OCI-LY3 (cell line): ENCODE data around the gene DNAJC1.

ENCODE experiments used
- H2AFZ ChIP-seq: fragments of 200-600, 300-600 bp; shearing (Covaris generic); 2 replicates; pipeline ENCODE4 v1.6.0; 2014; ENCODE audit warnings: antibody characterized with exemption, low read depth, low read length
- H3K27ac ChIP-seq: fragments of 200-600, 300-600 bp; sonication (generic); 2 replicates; pipeline ENCODE4 v1.5.1; 2014; ENCODE audit warnings: mild to moderate bottlenecking, low read length, moderate library complexity, mixed read lengths
- H3K27me3 ChIP-seq: fragments of 200-600, 300-600 bp; sonication (generic); 2 replicates; pipeline ENCODE4 v1.6.1; 2014; ENCODE audit warnings: low read depth, low read length, mixed read lengths
- H3K36me3 ChIP-seq: fragments of 200-600, 300-600 bp; sonication (generic); replicated peaks from 2 replicates; pipeline ENCODE3; 2014; ENCODE audit warnings: low read depth, low read length, mixed read lengths
- H3K4me1 ChIP-seq: fragments of 300-600, 200-600 bp; sonication (generic); 2 replicates; pipeline ENCODE4 v1.6.1; 2014; ENCODE audit warnings: low read length, mixed read lengths
- H3K4me2 ChIP-seq: fragments of 200-600, 300-600 bp; sonication (generic); 2 replicates; pipeline ENCODE4 v1.6.1; 2014; ENCODE audit warnings: low read length, mixed read lengths
- H3K4me3 ChIP-seq: fragments of 300-600, 200-600 bp; sonication (generic); 2 replicates; pipeline ENCODE4 v1.5.1; 2014; ENCODE audit warnings: antibody characterized with exemption, mild to moderate bottlenecking, low read length, moderate library complexity
- H3K79me2 ChIP-seq: fragments of 300-600, 200-600 bp; shearing (Covaris generic); 2 replicates; pipeline ENCODE4 v1.6.1; 2014; ENCODE audit warnings: mild to moderate bottlenecking, low read length, mixed read lengths
- H3K9ac ChIP-seq: fragments of 300-600, 200-600 bp; shearing (Covaris generic); 2 replicates; pipeline ENCODE4 v1.6.0; 2014; ENCODE audit warnings: mild to moderate bottlenecking, low read length, moderate library complexity
- H3K9me3 ChIP-seq: fragments of 200-600, 300-600 bp; shearing (Covaris generic); 2 replicates; pipeline ENCODE4 v1.6.1; 2014; ENCODE audit warnings: low read length, mixed read lengths; ENCODE audit not compliant: insufficient read depth
- H4K20me1 ChIP-seq: fragments of 200-600, 300-600 bp; sonication (generic); 2 replicates; pipeline ENCODE4 v1.6.1; 2016; ENCODE audit warnings: low read length, mixed read lengths; ENCODE audit not compliant: insufficient read depth
- EZH2phosphoT487 ChIP-seq: fragments of 200-600 bp; shearing (Covaris generic); IDR thresholded peaks from 2 replicates; pipeline ENCODE4 v1.6.1; 2018; ENCODE audit warnings: antibody characterized with exemption, mixed run types, low read depth
- TF ChIP-seq, protein P1 (sequence below): fragments of 200-600, 300-600 bp; sonication (generic); IDR thresholded peaks from 2 replicates; pipeline ENCODE4 v1.5.1; 2014; ENCODE audit warnings: antibody characterized with exemption, low read length, low read depth

Gene DNAJC1

DNA sequence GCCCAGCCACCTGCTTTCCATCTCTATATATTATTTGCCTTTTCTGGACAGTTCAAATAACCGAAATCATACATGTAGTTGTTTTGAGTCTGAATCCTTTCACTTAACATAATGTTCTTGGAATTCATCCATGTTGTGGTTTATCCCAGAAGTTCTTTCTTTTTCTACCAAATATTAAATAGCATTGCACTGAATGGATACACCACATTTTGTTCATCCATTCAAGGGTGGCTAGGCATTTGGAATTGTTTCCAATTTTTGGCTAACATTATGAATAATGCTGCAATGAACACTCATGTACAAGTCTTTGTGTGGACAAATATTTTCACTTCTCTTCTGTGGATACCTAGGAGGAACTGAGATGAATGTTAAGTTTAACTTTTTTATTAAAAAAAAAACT lies 18.0 kb downstream of the DNAJC1 start:
- no peak overlapping the region for H3K9ac ChIP-seq
- no peak overlapping the region for H3K4me2 ChIP-seq
- H3K9me3 ChIP-seq, result no peaks in the 10 kb centered on the region
- TF ChIP-seq EZH2phosphoT487, result no peak
- TF ChIP-seq, protein P1, sequence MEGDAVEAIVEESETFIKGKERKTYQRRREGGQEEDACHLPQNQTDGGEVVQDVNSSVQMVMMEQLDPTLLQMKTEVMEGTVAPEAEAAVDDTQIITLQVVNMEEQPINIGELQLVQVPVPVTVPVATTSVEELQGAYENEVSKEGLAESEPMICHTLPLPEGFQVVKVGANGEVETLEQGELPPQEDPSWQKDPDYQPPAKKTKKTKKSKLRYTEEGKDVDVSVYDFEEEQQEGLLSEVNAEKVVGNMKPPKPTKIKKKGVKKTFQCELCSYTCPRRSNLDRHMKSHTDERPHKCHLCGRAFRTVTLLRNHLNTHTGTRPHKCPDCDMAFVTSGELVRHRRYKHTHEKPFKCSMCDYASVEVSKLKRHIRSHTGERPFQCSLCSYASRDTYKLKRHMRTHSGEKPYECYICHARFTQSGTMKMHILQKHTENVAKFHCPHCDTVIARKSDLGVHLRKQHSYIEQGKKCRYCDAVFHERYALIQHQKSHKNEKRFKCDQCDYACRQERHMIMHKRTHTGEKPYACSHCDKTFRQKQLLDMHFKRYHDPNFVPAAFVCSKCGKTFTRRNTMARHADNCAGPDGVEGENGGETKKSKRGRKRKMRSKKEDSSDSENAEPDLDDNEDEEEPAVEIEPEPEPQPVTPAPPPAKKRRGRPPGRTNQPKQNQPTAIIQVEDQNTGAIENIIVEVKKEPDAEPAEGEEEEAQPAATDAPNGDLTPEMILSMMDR, result no peak
- H3K4me1 ChIP-seq, result peaks cover 4% of the 10 kb centered on the region
- no peak overlapping the region for H3K4me3 ChIP-seq
- H2AFZ ChIP-seq, result no peak overlapping the region
- H3K27me3 ChIP-seq, result no peaks in the 10 kb centered on the region
- H3K79me2 ChIP-seq, result no peaks in the 10 kb centered on the region
- no peak overlapping the region for H3K27ac ChIP-seq
- no peaks in the 10 kb centered on the region for H4K20me1 ChIP-seq
- no peaks in the 10 kb centered on the region for H3K36me3 ChIP-seq

DNA sequence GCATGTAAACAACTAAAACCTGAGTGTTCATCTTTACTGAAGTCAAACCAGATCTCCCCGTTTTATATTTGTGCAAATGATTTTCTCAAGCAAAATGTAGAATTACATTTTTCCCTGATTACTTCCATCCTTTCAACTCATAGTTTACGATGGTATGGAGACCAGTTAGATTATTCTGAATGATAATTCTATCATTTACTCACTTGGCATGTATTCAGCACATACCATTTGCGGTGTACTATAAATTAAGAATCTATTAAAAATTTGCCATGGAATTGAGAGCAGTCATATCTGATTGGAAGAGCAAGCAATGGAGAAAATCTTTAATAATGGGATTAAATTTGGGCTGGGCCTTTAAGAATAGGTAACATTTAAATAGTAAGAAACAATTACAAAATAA lies 22.4 kb downstream of the DNAJC1 start:
- H3K27me3 ChIP-seq, result no peaks in the 10 kb centered on the region
- no peak overlapping the region for H2AFZ ChIP-seq
- H3K27ac ChIP-seq, result no peak overlapping the region
- no peak overlapping the region for H3K4me2 ChIP-seq
- peaks cover 4% of the 10 kb centered on the region for H3K4me1 ChIP-seq
- no peaks in the 10 kb centered on the region for H3K79me2 ChIP-seq
- no peak for TF ChIP-seq EZH2phosphoT487
- TF ChIP-seq, protein P1, result no peak
- H4K20me1 ChIP-seq, result no peaks in the 10 kb centered on the region
- H3K4me3 ChIP-seq, result no peak overlapping the region
- H3K36me3 ChIP-seq, result no peaks in the 10 kb centered on the region
- no peaks in the 10 kb centered on the region for H3K9me3 ChIP-seq
- no peak overlapping the region for H3K9ac ChIP-seq

DNA sequence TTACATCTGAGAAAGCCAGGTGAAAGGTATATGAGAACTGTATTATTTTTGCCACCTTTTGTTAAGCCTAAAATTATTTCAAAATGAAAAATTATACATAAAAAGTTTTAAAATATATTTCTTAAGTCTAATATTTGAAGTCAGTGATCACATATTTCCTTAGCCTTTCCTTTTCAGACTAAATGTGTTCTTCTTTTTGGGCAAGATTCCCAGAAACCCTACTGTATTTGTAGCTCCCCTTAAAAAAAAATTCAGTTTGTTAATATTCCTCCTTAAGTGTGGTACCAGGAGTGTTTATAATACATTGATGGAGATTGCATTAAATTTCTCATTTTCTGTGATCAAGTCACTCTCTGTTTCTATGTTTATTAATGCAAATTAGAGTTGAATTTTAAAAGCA lies 22.8 kb downstream of the DNAJC1 start:
- no peaks in the 10 kb centered on the region for H3K9me3 ChIP-seq
- H3K9ac ChIP-seq, result no peak overlapping the region
- no peaks in the 10 kb centered on the region for H3K79me2 ChIP-seq
- no peaks in the 10 kb centered on the region for H3K27me3 ChIP-seq
- H3K4me2 ChIP-seq, result no peak overlapping the region
- no peak overlapping the region for H2AFZ ChIP-seq
- H4K20me1 ChIP-seq, result no peaks in the 10 kb centered on the region
- H3K4me3 ChIP-seq, result no peak overlapping the region
- no peak for TF ChIP-seq EZH2phosphoT487
- TF ChIP-seq, protein P1, result no peak
- H3K4me1 ChIP-seq, result peaks cover 3% of the 10 kb centered on the region
- no peak overlapping the region for H3K27ac ChIP-seq
- H3K36me3 ChIP-seq, result no peaks in the 10 kb centered on the region

DNA sequence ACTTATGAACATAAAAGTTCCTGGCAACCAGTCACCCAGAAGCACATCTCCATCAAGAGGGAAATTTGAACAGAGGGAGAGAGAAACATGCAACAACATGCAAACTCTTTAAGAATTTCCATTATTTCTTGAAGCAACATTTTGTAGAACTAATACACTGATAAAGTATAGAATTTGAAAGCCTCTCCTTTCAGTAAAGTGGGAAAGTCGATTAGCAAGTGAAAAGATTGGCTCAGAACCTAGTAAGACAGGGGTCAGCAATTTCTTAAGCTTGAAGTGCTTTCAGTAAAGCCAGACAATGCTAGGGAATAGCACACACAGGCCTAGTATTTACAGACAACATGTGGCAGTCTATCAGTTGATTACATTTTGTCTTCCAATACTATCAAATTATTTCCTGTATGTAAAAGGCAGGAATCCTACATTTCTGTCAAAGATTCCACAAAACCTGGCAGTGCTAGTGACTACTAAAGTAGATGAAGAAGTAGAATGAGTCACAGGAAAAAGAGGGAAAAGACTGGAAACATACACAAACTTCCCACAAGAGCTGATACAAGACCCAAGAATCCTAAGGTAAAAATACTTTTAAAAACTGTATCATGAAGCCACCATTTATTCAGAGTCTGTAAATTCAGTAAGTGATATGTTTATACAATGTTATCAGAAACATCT lies 25.2 kb downstream of the DNAJC1 start:
- H3K4me1 ChIP-seq, result no peaks in the 10 kb centered on the region
- no peak overlapping the region for H3K4me3 ChIP-seq
- no peaks in the 10 kb centered on the region for H3K9me3 ChIP-seq
- no peak overlapping the region for H3K27ac ChIP-seq
- no peak overlapping the region for H2AFZ ChIP-seq
- H3K4me2 ChIP-seq, result no peak overlapping the region
- TF ChIP-seq, protein P1, result no peak
- no peak for TF ChIP-seq EZH2phosphoT487
- no peak overlapping the region for H3K9ac ChIP-seq
- H4K20me1 ChIP-seq, result no peaks in the 10 kb centered on the region
- no peaks in the 10 kb centered on the region for H3K27me3 ChIP-seq
- no peaks in the 10 kb centered on the region for H3K36me3 ChIP-seq
- no peaks in the 10 kb centered on the region for H3K79me2 ChIP-seq
